HCT116 (cell line): ENCODE results near the gene NEK6. TPM values are rescaled to one million over a fixed set of nuclear protein-coding genes. Genes with fewer than 3 reads are reported as not detected.

Source experiments
- ATAC-seq: fragments of 200-7000 bp; cut with Tn5 transposase; 2 replicates; pipeline ENCODE4 v1.9.1; 2020; ENCODE audit warnings: mild to moderate bottlenecking, moderate library complexity
- BruUV-seq: library from RNA; stranded (reverse); fragments of 400-500 nt; replicated peaks from 2 replicates; lab custom pipeline; 2021; lab: Mats Ljungman, UMichigan
- CTCF ChIA-PET: fragments of 300-600 bp; sonication (Branson Sonifier 250); formaldehyde crosslinking; loops from one replicate; lab custom pipeline; 2021; ENCODE audit warnings: antibody characterized with exemption; lab: Charles Lee
- POLR2A ChIA-PET: fragments of 300-600, 350-600 bp; sonication (Branson Sonifier 250); formaldehyde crosslinking; loops from one replicate; lab custom pipeline; 2021; ENCODE audit warnings: antibody characterized with exemption; lab: Charles Lee
- RAD21 ChIA-PET, 2 experiments: fragments of 300-600 bp; sonication (Branson Sonifier 250); formaldehyde crosslinking; loops; one replicate each; lab custom pipeline; 2023; ENCODE audit warnings: low total read pairs in 2 of 2; ENCODE audit not compliant: uncharacterized antibody in 2 of 2, unreplicated experiment in 2 of 2, low non-redundant PET in 1 of 2; lab: Charles Lee
- DNase-seq: peaks from one replicate; pipeline ENCODE4 v3.0.0-alpha.2; 2010; ENCODE audit warnings: low read depth, low spot score
- H2AFZ ChIP-seq: fragments of 200-600 bp; shearing (Covaris generic), sonication (generic); 2 replicates; pipeline ENCODE4 v1.6.1; 2017; ENCODE audit warnings: low read depth, mixed run types, mixed read lengths, antibody characterized with exemption, low read length; ENCODE audit not compliant: poor library complexity, severe bottlenecking
- H3K27ac ChIP-seq: 2 replicates; pipeline ENCODE4 v1.5.1; 2012; ENCODE audit warnings: low read depth, low read length
- H3K27me3 ChIP-seq: fragments of 200-600 bp; sonication (generic); 2 replicates; pipeline ENCODE4 v1.6.1; 2016; ENCODE audit warnings: mixed run types, low read length, mixed read lengths; ENCODE audit not compliant: insufficient read depth
- H3K36me3 ChIP-seq, 2 experiments: fragments of 200-500 bp in 1 of 2; fragments of 200-600 bp in 1 of 2; sonication (Bioruptor generic) in 1 of 2; sonication (generic) in 1 of 2; 2 replicates each; pipeline versions ENCODE4 v1.5.1 to v1.6.1; 2014 to 2016; ENCODE audit warnings: low read length in 2 of 2, inconsistent platforms in 1 of 2, mixed read lengths in 1 of 2, mixed run types in 1 of 2; ENCODE audit not compliant: insufficient read depth in 2 of 2, control insufficient read depth in 1 of 2
- H3K4me1 ChIP-seq, 2 experiments: fragments of 200-600 bp in 1 of 2; sonication (generic) in 1 of 2; 2 replicates each; pipeline versions ENCODE4 v1.5.1 to v1.6.1; 2012 to 2017; ENCODE audit warnings: low read length in 2 of 2, inconsistent platforms in 1 of 2, mild to moderate bottlenecking in 1 of 2, mixed read lengths in 1 of 2, mixed run types in 1 of 2, moderate library complexity in 1 of 2; ENCODE audit not compliant: insufficient read depth in 2 of 2, control insufficient read depth in 1 of 2
- H3K4me2 ChIP-seq: fragments of 200-600 bp; sonication (generic); 2 replicates; pipeline ENCODE4 v1.6.1; 2017; ENCODE audit warnings: mixed run types, low read length, mixed read lengths
- H3K4me3 ChIP-seq, 2 experiments: fragments of 200-600 bp in 1 of 2; sonication (generic) in 1 of 2; replicated peaks in 1 of 2; 2 replicates each; pipeline ENCODE4 v1.5.1; 2011 to 2016; ENCODE audit warnings: low read length in 2 of 2, control low read depth in 1 of 2, low read depth in 1 of 2, mild to moderate bottlenecking in 1 of 2, mixed read lengths in 1 of 2, mixed run types in 1 of 2
- H3K79me2 ChIP-seq: fragments of 200-600 bp; sonication (generic); 2 replicates; pipeline ENCODE4 v1.6.1; 2017; ENCODE audit warnings: mild to moderate bottlenecking, mixed run types, low read length, moderate library complexity, mixed read lengths; ENCODE audit not compliant: insufficient read depth
- H3K9ac ChIP-seq: fragments of 200-600 bp; sonication (generic); 2 replicates; pipeline ENCODE4 v1.6.1; 2016; ENCODE audit warnings: low read length, mixed read lengths
- H3K9me2 ChIP-seq: fragments of 200-600 bp; sonication (generic), shearing (Covaris generic); 2 replicates; pipeline ENCODE4 v1.6.1; 2017; ENCODE audit warnings: mixed run types, mild to moderate bottlenecking, moderate library complexity; ENCODE audit not compliant: insufficient read depth
- H3K9me3 ChIP-seq, 2 experiments: fragments of 200-500 bp in 1 of 2; fragments of 200-600 bp in 1 of 2; sonication (Bioruptor generic) in 1 of 2; sonication (generic) in 1 of 2; 2 replicates each; pipeline ENCODE4 v1.6.1; 2014 to 2017; ENCODE audit warnings: low read length in 2 of 2, mixed read lengths in 2 of 2, inconsistent platforms in 1 of 2, low read depth in 1 of 2, mild to moderate bottlenecking in 1 of 2, mixed run types in 1 of 2, moderate library complexity in 1 of 2; ENCODE audit not compliant: control insufficient read depth in 1 of 2, insufficient read depth in 1 of 2
- H4K20me1 ChIP-seq: fragments of 200-600 bp; sonication (generic), shearing (Covaris generic); 2 replicates; pipeline ENCODE4 v1.6.1; 2017; ENCODE audit warnings: mixed run types, mild to moderate bottlenecking, moderate library complexity; ENCODE audit not compliant: insufficient read depth
- CEBPB ChIP-seq: IDR thresholded peaks from 2 replicates; pipeline ENCODE4 v1.6.1; 2012; ENCODE audit warnings: low read depth
- CTCF ChIP-seq, 3 experiments: fragments of 200-600 bp in 1 of 3; sonication (generic) in 1 of 3; IDR thresholded peaks in 2 of 3; conservative IDR thresholded peaks in 1 of 3; 2 replicates each; pipeline ENCODE4 v1.5.1; 2012 to 2017; ENCODE audit warnings: low read depth in 2 of 3, low read length in 2 of 3, antibody characterized with exemption in 1 of 3, borderline replicate concordance in 1 of 3, control low read depth in 1 of 3, mild to moderate bottlenecking in 1 of 3, mixed read lengths in 1 of 3, mixed run types in 1 of 3, moderate library complexity in 1 of 3; ENCODE audit not compliant: insufficient read depth in 1 of 3
- EGR1 ChIP-seq: IDR thresholded peaks from 2 replicates; pipeline ENCODE4 v1.6.1; 2012; ENCODE audit warnings: low read depth
- ELF1 ChIP-seq: IDR thresholded peaks from 2 replicates; pipeline ENCODE4 v1.6.1; 2012; ENCODE audit warnings: low read depth, borderline replicate concordance
- EZH2phosphoT487 ChIP-seq: fragments of 200-600 bp; IDR thresholded peaks from 2 replicates; pipeline ENCODE4 v1.6.1; 2018; ENCODE audit warnings: antibody characterized with exemption, borderline replicate concordance
- FOSL1 ChIP-seq: IDR thresholded peaks from 2 replicates; pipeline ENCODE4 v1.6.1; 2012; ENCODE audit warnings: low read depth
- POLR2AphosphoS5 ChIP-seq: IDR thresholded peaks from 2 replicates; pipeline ENCODE4 v1.6.1; 2011; ENCODE audit warnings: mild to moderate bottlenecking, low read depth, low read length, moderate library complexity
- RAD21 ChIP-seq: IDR thresholded peaks from 2 replicates; pipeline ENCODE4 v1.6.1; 2012; ENCODE audit warnings: low read depth, mild to moderate bottlenecking
- SIN3A ChIP-seq: IDR thresholded peaks from 2 replicates; pipeline ENCODE4 v1.6.1; 2012; ENCODE audit warnings: low read depth
- SP1 ChIP-seq: IDR thresholded peaks from 2 replicates; pipeline ENCODE4 v1.6.1; 2012; ENCODE audit warnings: low read depth
- SRF ChIP-seq: IDR thresholded peaks from 2 replicates; pipeline ENCODE4 v1.6.1; 2012; ENCODE audit warnings: low read depth
- YY1 ChIP-seq: IDR thresholded peaks from 2 replicates; pipeline ENCODE4 v1.6.1; 2011; ENCODE audit warnings: low read length, low read depth, moderate library complexity, mild to moderate bottlenecking; ENCODE audit not compliant: insufficient replicate concordance; ENCODE audit errors: extremely low read depth
- ZFX ChIP-seq: fragments of 450-650 bp; IDR thresholded peaks from 2 replicates; pipeline ENCODE4 v1.6.1; 2017
- intact Hi-C: fragments of 100-400 bp; cut with micrococcal nuclease; formaldehyde crosslinking; loops from 2 replicates; pipeline ENCODE4 v1.10.0; 2022
- total RNA-seq: library from RNA; stranded (reverse); gene quantifications from one replicate; pipeline ENCODE4 v1.2.1, GENCODE V29; 2021; ENCODE audit not compliant: unreplicated experiment

The NEK6 gene
- total RNA-seq, 1 experiment from 2014 or later, result 40.8 TPM

GRCh38 chr9:124298646-124299235, 41.0 kb downstream of the NEK6 start:
- Histone ChIP-seq H3K9ac (0 out of 2 replicates have a peak overlapping the region, but pooled peaks have one; percentile 3), H3K27ac (no peak overlapping the region), H3K36me3 (peaks cover 0 to 4% of the 10 kb centered on the region in 2 experiments; a peak in 1 of 4 replicates), H4K20me1 (no peaks in the 10 kb centered on the region), H3K79me2 (peaks cover 11% of the 10 kb centered on the region; the same call in 1 of the 2 replicates), H2AFZ (no peak overlapping the region), H3K9me2 (no peaks in the 10 kb centered on the region), H3K4me3 (no peak overlapping the region), H3K4me1 (peaks cover 33 to 81% of the 10 kb centered on the region in 2 experiments), H3K27me3 (no peaks in the 10 kb centered on the region), H3K9me3 (no peaks in the 10 kb centered on the region), H3K4me2 (peak overlapping the region; percentile 83)
- ATAC-seq (no peak), DNase-seq (no peak)
- POLR2A ChIA-PET, result no interaction called here
- intact Hi-C loops, result no loop called here
- CTCF ChIA-PET, result no interaction called here
- RAD21 ChIA-PET, result no interaction called here
- BruUV-seq, result no TSS peak
- no peak for TF ChIP-seq POLR2AphosphoS5
- no peak for TF ChIP-seq CTCF (IDR thresholded peaks at IDR 0.05 in 2 of 3, conservative IDR thresholded peaks at IDR 0.05 in 1 of 3; ENCODE audit: borderline replicate concordance in 1 of 3, insufficient read depth in 1 of 3, low read depth in 2 of 3, low read length in 2 of 3)
- TF ChIP-seq EZH2phosphoT487, result no peak
- TF ChIP-seq YY1, result no peak
- no peak for TF ChIP-seq SIN3A
- no peak for TF ChIP-seq SRF
- TF ChIP-seq RAD21, result no peak
- TF ChIP-seq FOSL1, result no peak
- TF ChIP-seq SP1, result no peak
- TF ChIP-seq EGR1, result no peak
- no peak for TF ChIP-seq CEBPB
- no peak for TF ChIP-seq ZFX
- no peak for TF ChIP-seq ELF1
